Cerebellar cortex (tissue), 1 donor: ENCODE measurements around the gene SMIM28.
A peak's percentile ranks its signal among the peaks of the same experiment; 100 is the strongest.
"Not testable (repeated sequence)": the region's sequence is repeated elsewhere in the genome, so short reads cannot be mapped to it uniquely, and the experiment has no call there.

Source experiments
- DNase-seq: peaks from one replicate; pipeline ENCODE4 v3.0.0-alpha.2; 2015; ENCODE audit warnings: low spot score

SMIM28 gene

GRCh38 chr6:138405816-138406413, 28.2 kb downstream of the SMIM28 start:
- no peak for DNase-seq

GRCh38 chr6:138406443-138406842, 28.7 kb downstream of the SMIM28 start:
- DNase-seq = no peak

GRCh38 chr6:138410048-138410735, 32.5 kb downstream of the SMIM28 start:
- DNase-seq = no peak

DNA sequence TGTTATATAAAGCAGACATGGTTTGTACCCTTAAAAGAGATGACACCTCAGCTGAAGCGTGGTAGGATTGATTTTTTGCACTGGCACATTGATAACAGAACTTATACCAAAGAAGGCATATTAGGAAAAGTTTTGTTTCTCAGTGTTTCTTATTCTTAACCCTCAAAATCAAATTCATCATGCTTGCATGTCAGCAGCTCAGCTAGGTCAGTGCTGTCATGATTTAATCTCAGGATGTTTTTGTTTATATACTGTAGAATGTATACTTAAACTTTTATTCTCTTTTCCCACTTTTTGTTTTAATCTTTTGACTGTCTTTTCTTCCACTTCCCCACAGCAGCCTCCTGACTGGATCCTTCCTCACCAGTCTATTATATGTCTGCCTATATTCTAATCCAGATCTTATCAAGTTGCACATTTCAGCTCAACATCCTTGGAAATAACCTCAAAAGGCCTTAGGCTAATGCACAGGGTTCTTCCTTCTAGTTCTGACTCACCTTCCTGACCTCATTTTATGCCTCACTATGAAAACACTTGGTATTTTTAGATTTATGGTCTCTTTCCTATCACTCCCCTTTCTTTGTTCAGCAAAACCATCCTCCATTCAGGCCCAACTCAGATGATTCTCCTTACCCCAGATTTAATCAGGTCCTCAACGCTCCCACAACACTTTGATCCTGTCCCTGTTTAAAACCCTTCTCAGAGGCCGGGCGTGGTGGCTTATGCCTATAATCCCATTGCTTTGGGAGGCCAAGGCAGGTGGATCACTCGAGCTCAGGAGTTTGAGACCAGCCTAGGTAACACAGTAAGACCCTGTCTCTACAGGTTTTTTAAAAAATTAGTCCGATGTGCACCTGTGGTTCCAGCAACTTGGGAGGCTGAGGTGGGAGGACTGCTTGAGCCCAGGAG, 33.5 kb downstream of the SMIM28 start:
- DNase-seq = no peak

DNA sequence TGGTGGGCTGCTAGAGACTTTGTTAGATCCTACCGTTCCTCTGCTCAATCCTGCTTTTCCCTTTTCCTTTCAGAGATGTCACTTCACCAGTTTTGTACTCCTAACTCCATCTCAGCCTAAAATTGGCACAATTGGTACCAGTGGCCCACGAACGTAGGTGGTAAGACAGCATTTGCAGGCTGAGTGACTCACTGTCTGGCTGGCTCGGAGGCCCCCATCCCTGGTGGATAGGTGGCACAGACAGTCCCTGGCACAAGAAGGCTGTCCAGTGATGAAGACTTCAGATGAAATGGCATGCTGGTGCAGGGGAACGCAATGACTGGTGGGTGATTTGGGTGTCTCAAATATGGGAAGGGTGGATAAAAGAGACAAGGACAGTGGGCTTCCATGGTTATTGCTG, 37.4 kb downstream of the SMIM28 start:
- DNase-seq = no peak

DNA sequence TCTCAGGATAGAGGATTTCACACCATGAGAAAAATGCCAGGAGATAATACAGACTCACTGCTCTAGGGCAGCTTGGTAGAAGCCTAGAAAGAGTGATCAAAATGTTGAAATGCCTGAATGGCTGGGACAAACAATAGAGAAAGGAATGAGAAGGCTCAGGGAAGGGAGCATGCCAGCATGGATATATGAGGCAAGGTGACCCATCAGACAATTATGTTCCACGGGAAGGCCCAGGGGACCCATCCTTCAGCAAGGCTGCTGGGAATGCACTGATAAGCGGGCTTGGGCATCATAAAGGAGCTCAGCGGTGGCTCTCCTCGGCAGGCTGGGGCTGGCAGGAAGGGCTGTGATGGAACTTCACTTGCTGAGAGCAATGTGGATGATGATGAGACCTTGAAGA, 38.5 kb downstream of the SMIM28 start:
- no peak for DNase-seq

- no peak for DNase-seq
Observed at GRCh38 chr6:138417493-138418117, 39.9 kb downstream of the SMIM28 start.

DNA sequence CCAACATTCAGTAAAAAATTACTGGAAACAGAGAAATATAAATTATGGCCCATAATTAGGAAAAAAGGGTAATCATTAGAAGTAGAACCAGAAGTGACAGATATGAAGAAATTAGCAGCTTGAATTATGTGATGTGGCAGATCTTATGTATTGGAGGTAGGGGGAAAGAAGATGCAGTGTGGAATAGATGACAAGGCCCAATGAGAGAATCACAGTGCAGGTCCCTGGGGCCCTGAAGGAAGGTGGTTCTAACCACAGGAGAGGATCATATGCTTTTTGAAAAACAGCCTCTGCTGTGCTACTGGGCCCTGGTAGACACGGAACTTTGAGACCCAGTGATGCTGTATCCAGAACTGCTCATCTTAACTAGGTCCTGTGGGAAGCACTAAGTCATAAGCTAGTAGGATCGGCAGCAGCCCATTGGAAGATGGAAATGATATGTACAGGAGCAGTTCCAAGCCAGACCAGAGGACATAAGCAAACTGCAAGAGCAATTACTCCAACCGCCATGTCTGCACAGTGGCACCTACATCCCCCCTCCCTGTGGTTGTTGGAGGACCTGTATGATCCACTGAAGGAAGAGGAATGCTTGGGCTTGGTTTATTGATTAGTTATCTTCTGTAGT, 40.5 kb downstream of the SMIM28 start:
- DNase-seq = no peak

DNA sequence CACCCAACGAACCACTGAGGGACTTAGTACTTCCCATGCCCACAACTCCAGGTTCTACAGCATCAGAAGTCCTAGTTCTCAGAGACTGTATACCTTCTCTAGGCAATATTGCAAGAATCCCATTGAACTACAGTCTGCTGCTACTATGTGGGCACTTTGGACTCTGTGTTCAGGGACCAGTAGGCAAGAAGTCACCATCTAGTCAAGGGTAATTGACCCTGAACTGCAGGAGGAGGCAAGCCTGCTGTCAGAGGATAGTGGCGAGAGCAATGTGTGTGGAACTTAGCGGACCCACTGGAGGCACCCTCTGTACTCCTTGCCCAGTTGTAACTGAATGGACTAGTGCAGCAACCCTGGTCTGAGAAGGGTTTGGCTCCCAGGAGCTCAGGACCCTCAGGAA, 42.1 kb downstream of the SMIM28 start:
- no peak for DNase-seq

DNA sequence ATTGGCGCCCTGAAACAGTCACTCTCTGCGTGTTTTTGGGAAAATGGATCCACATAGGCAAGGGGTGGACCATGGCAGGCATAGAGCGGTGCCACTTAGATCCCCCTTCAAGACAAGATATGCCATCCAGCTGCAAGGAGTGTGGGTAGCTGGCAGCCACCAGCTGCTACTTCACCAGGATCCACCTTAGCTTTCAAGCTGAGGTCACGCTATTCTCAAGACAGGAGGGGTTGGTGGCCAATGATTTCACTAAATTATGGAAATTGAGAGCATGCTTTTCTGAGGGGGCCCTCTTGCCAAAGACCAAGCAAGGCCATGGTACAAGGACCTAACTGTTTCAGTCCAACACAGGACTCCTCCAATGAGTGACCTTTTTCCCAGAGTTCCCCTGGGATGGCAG, 42.7 kb downstream of the SMIM28 start:
- no peak for DNase-seq

DNA sequence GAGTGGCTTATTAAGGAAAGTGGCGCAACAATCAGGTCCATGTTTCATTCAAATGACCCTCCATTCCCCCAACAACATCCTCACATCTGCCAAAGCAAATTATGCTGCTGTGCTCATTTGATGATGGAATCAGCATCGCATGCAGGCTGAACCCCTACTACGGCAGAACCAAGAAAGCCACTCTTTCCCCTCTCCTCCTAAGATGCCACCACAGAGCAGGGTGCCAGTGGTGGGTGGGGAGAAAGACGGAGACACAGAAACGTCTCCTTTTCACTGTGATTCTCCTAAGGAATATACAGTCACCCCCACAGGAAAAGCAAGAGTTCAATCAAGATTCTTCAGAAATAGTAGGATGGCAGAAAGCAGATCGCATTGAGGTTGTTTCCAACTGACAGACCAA, 43.4 kb downstream of the SMIM28 start:
- no peak for DNase-seq

DNA sequence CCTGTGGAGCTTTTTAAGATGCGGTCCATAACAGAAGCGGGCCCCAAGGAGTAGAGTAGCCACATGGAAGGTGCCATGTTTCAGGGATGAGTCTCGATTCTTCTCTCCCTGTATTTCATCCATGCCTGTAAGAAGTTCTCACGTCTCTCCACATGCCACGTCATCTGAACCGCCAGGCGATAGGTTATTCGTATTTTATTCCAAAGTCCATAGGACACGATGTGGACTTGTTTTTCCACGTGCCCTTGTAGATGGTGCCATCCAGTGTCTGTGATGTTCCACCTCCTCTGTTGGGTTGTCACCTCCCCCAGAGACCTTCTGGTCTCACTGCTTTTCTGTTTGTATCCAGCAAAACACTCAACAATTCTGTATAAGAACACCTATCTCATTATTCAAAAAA, 43.9 kb downstream of the SMIM28 start:
- no peak for DNase-seq

DNA sequence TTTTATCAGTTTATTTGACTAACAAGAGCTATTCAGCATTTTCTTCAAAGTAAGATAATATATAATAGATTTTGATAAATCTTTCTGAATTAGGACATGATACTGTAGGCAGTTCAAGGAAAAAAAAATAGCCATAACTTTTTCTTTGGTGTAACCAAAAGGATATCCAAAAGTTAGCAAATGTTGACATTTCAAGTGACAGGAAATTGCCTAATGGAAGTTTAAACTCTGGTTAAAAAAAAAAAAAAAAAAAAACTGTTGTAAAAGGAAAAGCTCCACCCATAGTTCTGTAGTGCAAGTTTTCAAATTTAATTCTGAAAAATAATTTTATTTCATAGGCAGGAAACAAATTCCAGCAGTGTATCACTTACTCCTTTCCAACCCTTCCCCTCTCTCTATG, 45.2 kb downstream of the SMIM28 start:
- DNase-seq = no peak

DNA sequence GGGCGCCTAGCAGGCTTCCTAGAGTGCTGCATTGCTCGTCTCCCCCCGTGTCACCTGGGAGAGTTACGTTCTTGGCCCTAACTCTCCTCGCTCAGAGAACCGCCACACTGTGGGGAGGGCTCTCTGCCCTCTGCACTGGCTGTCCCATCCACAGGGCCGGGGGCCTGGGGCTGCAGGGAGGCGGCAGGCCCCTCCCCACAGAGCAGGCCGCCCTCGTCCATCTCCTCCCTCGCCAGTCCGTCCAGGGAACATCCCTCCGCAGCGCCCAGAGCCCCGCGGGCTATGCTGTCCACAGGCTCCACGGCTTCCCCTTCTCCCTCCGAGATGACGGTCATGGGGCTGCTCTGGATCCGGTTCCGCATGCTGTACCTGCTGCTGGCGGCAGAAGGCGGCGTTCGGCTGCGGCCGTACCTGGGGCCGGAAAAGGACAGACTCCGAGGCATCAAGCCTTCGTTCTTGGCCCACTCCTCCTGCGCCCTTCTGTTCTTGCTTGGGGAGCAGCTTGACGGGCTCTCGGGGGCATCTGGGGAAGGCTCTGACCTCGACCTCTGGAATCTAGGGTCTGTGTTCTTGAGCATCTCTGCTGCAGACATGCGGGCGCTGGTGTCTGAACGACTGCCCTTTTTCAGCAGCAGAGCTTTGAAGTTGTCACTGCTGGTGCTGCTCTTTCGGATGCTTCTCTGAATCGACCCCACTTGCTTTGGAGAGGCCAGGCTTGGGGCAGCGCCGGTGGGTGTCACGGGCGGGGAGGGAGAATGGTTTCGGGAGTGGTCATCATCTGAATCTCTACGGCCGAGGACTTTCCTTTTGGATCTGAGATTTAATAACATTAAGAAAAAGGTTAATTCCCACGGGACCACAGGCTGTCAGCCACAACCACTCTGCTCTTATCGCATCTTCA, 46.5 kb downstream of the SMIM28 start:
- no peak for DNase-seq

DNA sequence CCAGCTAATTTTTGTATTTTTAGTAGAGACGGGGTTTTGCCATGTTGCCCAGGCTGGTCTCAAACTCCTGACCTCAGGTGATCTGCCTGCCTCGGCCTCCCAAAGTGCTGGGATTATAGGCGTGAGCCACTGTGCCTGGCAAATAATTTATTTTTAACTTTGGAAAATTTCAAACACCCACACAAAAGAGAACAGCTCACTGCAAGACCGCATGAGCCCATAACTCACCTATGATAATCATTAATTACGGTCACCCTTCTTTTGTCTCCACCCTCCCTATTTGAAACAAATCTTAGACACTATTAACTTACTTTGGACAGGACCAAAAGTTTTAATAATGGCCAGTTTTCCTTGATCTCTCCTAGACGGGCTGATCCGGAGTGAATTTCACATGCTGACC, 47.6 kb downstream of the SMIM28 start:
- not testable (repeated sequence) for DNase-seq

DNA sequence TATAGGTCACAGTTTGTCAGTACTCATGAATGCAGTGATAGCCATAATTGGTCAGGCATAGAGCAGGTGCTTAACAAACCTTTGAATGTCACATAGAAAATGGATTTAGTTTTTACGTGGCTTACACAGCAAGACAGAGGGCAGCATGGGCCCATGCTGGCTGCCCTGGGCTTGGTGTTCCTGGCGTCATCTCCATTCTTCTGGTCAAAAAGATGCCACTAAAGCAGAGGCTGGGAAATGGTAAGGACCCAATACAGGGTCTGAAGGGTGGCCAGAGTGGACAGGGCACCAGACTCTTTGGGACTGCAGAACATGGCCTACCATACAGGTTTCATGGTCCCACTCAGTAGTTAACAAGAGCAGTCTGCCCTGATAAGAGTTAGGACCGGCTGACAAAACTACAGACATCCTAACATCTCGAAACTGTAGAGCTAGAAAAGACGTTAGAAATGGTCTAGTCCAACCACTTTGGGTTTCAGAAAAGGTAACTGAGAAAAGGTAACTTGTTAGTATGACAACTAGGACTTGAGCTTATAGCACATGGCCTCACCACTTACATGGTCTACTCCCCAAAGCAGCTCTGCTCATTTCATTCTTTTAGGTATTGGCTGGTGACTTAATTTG, 48.9 kb downstream of the SMIM28 start:
- no peak for DNase-seq

GRCh38 chr6:138427701-138428100, 50.0 kb downstream of the SMIM28 start:
- peak; percentile 39 for DNase-seq

- peak; percentile 87 for DNase-seq
Observed at GRCh38 chr6:138428944-138429598, 51.4 kb downstream of the SMIM28 start.

GRCh38 chr6:138429761-138430160, 52.1 kb downstream of the SMIM28 start:
- no peak for DNase-seq
